K562 (cell line): ENCODE results near the gene LMLN. TPM values are rescaled to one million over a fixed set of nuclear protein-coding genes. Genes with fewer than 3 reads are reported as not detected.

ENCODE experiments used
- ATAC-seq: fragments of 200-7000 bp; cut with Tn5 transposase; 3 replicates; pipeline ENCODE4 v1.9.1; 2020; ENCODE audit warnings: moderate library complexity
- BruUV-seq: library from RNA; stranded (reverse); fragments of 400-500 nt; replicated peaks from 2 replicates; lab custom pipeline; 2021; lab: Mats Ljungman, UMichigan
- CTCF ChIA-PET: fragments of 300-600 bp; formaldehyde crosslinking; extraction: SDS; loops from one replicate; lab custom pipeline; 2021; ENCODE audit warnings: low intra/inter-chr PET ratio; lab: Yijun Ruan, JAX
- POLR2A ChIA-PET: fragments of 300-600, 350-650 bp; sonication (Branson Sonifier 250); formaldehyde crosslinking; extraction: SDS; loops from one replicate; lab custom pipeline; 2021; ENCODE audit warnings: antibody characterized with exemption, inconsistent platforms; lab: Yijun Ruan, JAX
- DNase-seq, 4 experiments: peaks; one replicate each; pipeline versions ENCODE4 v3.0.0 to v3.0.0-alpha.2; 2011 to 2018; ENCODE audit warnings: low spot score in 3 of 4, mixed read lengths in 3 of 4; ENCODE audit errors: extremely low read depth in 1 of 4
- FAIRE-seq: peaks from 2 replicates; lab custom pipeline; 2011; peaks lifted over from hg19 to GRCh38; lab: Jason Lieb, UNC
- H2AFZ ChIP-seq: 2 replicates; pipeline ENCODE4 v1.6.0; 2011; ENCODE audit warnings: low read depth, low read length, control low read depth, inconsistent platforms
- H3K27ac ChIP-seq: fragments of 200-600 bp; 3 replicates; pipeline ENCODE4 v1.8.0; 2011; ENCODE audit warnings: low read depth, mild to moderate bottlenecking, control low read depth, inconsistent platforms, low read length, moderate library complexity, mixed read lengths; ENCODE audit errors: extremely low read depth
- H3K27me3 ChIP-seq, 2 experiments: fragments of 300-600 bp in 1 of 2; 2 replicates in 1 of 2; 3 replicates in 1 of 2; pipeline versions ENCODE4 v1.6.0 to v1.8.0; 2011; ENCODE audit warnings: inconsistent platforms in 2 of 2, low read length in 2 of 2, mild to moderate bottlenecking in 1 of 2, mixed read lengths in 1 of 2, moderate library complexity in 1 of 2; ENCODE audit not compliant: control insufficient read depth in 2 of 2, insufficient read depth in 2 of 2
- H3K36me3 ChIP-seq: fragments of 300-600 bp; 3 replicates; pipeline ENCODE4 v1.8.0; 2011; ENCODE audit warnings: mild to moderate bottlenecking, low read length, inconsistent platforms; ENCODE audit not compliant: control insufficient read depth, insufficient read depth
- H3K4me1 ChIP-seq, 2 experiments: fragments of 200-600 bp in 1 of 2; replicated peaks in 1 of 2; 2 replicates in 1 of 2; 3 replicates in 1 of 2; pipeline versions ENCODE4 v1.5.1 to v1.8.0; 2011; ENCODE audit warnings: inconsistent platforms in 2 of 2, low read length in 2 of 2, mild to moderate bottlenecking in 1 of 2, mixed read lengths in 1 of 2, moderate library complexity in 1 of 2; ENCODE audit not compliant: control insufficient read depth in 2 of 2, insufficient read depth in 2 of 2
- H3K4me2 ChIP-seq: 2 replicates; pipeline ENCODE4 v1.6.1; 2011; ENCODE audit warnings: low read length, control low read depth, inconsistent platforms, mixed read lengths; ENCODE audit not compliant: insufficient read depth
- H3K4me3 ChIP-seq: fragments of 200-600 bp; sonication (generic), shearing (Covaris generic); 2 replicates; pipeline ENCODE4 v1.5.1; 2016; ENCODE audit warnings: control low read depth, inconsistent platforms
- H3K79me2 ChIP-seq: fragments of 200-600 bp; 3 replicates; pipeline ENCODE4 v1.8.0; 2011; ENCODE audit warnings: low read length, inconsistent platforms; ENCODE audit not compliant: control insufficient read depth, insufficient read depth
- H3K9ac ChIP-seq, 2 experiments: 2 replicates each; pipeline versions ENCODE4 v1.6.0 to v1.6.1; 2011; ENCODE audit warnings: low read depth in 2 of 2, low read length in 2 of 2, control low read depth in 1 of 2, inconsistent platforms in 1 of 2, mild to moderate bottlenecking in 1 of 2, mixed read lengths in 1 of 2; ENCODE audit not compliant: insufficient read depth in 1 of 2
- H3K9me1 ChIP-seq: one replicate; pipeline ENCODE4 v1.6.0; 2011; ENCODE audit warnings: inconsistent platforms, mild to moderate bottlenecking, low read length, moderate library complexity; ENCODE audit not compliant: control insufficient read depth, insufficient read depth
- H3K9me3 ChIP-seq: replicated peaks from 2 replicates; pipeline ENCODE4 v1.5.1; 2011; ENCODE audit warnings: low read depth, low read length, inconsistent platforms; ENCODE audit not compliant: control insufficient read depth, insufficient read depth
- H4K20me1 ChIP-seq: replicated peaks from 2 replicates; pipeline ENCODE4 v1.6.1; 2011; ENCODE audit warnings: low read length, inconsistent platforms, mixed read lengths; ENCODE audit not compliant: control insufficient read depth, insufficient read depth
- CEBPB ChIP-seq: fragments of 450-650 bp; IDR thresholded peaks from 2 replicates; pipeline ENCODE4 v1.6.1; 2016; ENCODE audit warnings: missing genetic modification characterization, missing compliant biosample characterization
- EP300 ChIP-seq: IDR thresholded peaks from 2 replicates; pipeline ENCODE4 v1.6.1; 2012; ENCODE audit warnings: low read length, improper control_type of control experiment
- HOXB6 ChIP-seq: fragments of 250-450 bp; sonication (Bioruptor Pico); IDR thresholded peaks from 2 replicates; pipeline ENCODE4 v1.5.1; 2022; ENCODE audit warnings: mild to moderate bottlenecking, borderline replicate concordance
- PRMT5 ChIP-seq: sonication (generic); formaldehyde crosslinking; IDR thresholded peaks from 2 replicates; pipeline ENCODE4 v1.5.0; 2020; ENCODE audit warnings: missing genetic modification reagents
- SNAPC5 ChIP-seq: fragments of 250-450 bp; sonication (Bioruptor Pico); IDR thresholded peaks from 2 replicates; pipeline ENCODE4 v1.8.0; 2021; ENCODE audit warnings: moderate library complexity, mild to moderate bottlenecking, inconsistent platforms
- TRIM28 ChIP-seq: fragments of 450-650 bp; IDR thresholded peaks from 2 replicates; pipeline ENCODE4 v1.6.1; 2017
- ZHX1 ChIP-seq: fragments of 150-350 bp; conservative IDR thresholded peaks from 2 replicates; pipeline ENCODE4 v1.6.1; 2014; ENCODE audit warnings: low read length
- ZNF124 ChIP-seq: sonication (generic); formaldehyde crosslinking; IDR thresholded peaks from 2 replicates; pipeline ENCODE4 v1.8.1; 2022; ENCODE audit warnings: missing genetic modification reagents
- ZNF316 ChIP-seq: fragments of 450-650 bp; IDR thresholded peaks from 2 replicates; pipeline ENCODE4 v1.6.1; 2016
- WGBS: fragments of 100-300 bp; shearing (Covaris generic); methylation state at CpG from one replicate; pipeline ENCODE4 v1.1.6; 2016; ENCODE audit warnings: low coverage, mixed read lengths; ENCODE audit not compliant: insufficient coverage; ENCODE audit errors: missing lambda C conversion rate; 5-methylcytosine and 5-hydroxymethylcytosine counted together
- in situ Hi-C: fragments of 300-500 bp; cut with MboI; formaldehyde crosslinking; loops from 4 replicates; pipeline ENCODE4 v1.15.0; 2018; ENCODE audit warnings: inconsistent platforms, mixed read lengths
- intact Hi-C: fragments of 100-400 bp; cut with micrococcal nuclease; formaldehyde crosslinking; loops from 2 replicates; pipeline ENCODE4 v1.14.2; 2022
- polyA plus RNA-seq, 8 experiments: library from polyadenylated mRNA; depleted of rRNA in 4 of 8; stranded (reverse) in 5 of 8; unstranded in 3 of 8; fragments of >200 nt; fragmentation: Nextera tagmentation in 2 of 8; fragmentation: Illumina TruSeq in 1 of 8; extraction: Ambion mirVana in 2 of 8; extraction: Trizol in 1 of 8; gene quantifications; 2 replicates each; pipeline versions ENCODE4 v1.2.1 to v1.2.3, GENCODE V29; 2011 to 2014; ENCODE audit warnings: inconsistent platforms in 1 of 8, missing spikeins in 1 of 8
- total RNA-seq, 7 experiments: library from RNA; depleted of rRNA in 6 of 7; stranded (reverse); fragments of >200 nt in 6 of 7; fragmentation: Illumina TruSeq in 2 of 7; extraction: Trizol in 2 of 7; gene quantifications; 2 replicates each; pipeline versions ENCODE4 v1.2.1 to v1.2.3, GENCODE V29; 2011 to 2021; ENCODE audit warnings: low replicate concordance in 1 of 7
- TF ChIP-seq, protein P1 (sequence below), 2 experiments: fragments of 450-650 bp; IDR thresholded peaks; 2 replicates each; pipeline ENCODE4 v1.6.1; 2018; ENCODE audit warnings: mild to moderate bottlenecking in 2 of 2, low read depth in 1 of 2; ENCODE audit not compliant: partially characterized antibody in 2 of 2
- TF ChIP-seq, protein P2 (sequence below): sonication (generic); formaldehyde crosslinking; IDR thresholded peaks from 2 replicates; pipeline ENCODE4 v1.8.0; 2022; ENCODE audit warnings: mild to moderate bottlenecking, missing genetic modification reagents

Gene LMLN
- total and polyA plus RNA-seq, 9 of the 15 experiments (the other 6 are each of a cell fraction or from before 2014, with no cell fraction given): 2.2 to 15.9 (median 6.9) TPM

DNA sequence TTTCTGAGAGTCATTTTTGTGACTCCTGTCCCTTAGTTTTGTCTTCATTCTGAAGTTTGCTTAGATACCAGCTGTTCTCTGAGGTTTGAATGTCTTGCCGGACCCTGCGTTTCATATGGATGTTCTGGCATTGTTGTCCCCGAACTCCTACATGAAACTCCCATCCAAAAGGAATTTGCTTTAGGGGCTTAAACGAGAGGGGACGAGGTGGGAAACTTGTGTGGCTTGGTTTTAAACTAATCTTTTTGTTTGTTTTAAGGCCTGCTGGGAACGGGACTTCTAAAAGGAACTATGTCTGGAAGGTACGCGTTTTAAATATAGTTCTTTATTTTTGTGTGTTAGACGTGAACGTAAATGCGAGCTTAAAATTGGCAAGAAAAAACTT lies 9.3 kb upstream of the LMLN start (continued):
- TF ChIP-seq, protein P1, sequence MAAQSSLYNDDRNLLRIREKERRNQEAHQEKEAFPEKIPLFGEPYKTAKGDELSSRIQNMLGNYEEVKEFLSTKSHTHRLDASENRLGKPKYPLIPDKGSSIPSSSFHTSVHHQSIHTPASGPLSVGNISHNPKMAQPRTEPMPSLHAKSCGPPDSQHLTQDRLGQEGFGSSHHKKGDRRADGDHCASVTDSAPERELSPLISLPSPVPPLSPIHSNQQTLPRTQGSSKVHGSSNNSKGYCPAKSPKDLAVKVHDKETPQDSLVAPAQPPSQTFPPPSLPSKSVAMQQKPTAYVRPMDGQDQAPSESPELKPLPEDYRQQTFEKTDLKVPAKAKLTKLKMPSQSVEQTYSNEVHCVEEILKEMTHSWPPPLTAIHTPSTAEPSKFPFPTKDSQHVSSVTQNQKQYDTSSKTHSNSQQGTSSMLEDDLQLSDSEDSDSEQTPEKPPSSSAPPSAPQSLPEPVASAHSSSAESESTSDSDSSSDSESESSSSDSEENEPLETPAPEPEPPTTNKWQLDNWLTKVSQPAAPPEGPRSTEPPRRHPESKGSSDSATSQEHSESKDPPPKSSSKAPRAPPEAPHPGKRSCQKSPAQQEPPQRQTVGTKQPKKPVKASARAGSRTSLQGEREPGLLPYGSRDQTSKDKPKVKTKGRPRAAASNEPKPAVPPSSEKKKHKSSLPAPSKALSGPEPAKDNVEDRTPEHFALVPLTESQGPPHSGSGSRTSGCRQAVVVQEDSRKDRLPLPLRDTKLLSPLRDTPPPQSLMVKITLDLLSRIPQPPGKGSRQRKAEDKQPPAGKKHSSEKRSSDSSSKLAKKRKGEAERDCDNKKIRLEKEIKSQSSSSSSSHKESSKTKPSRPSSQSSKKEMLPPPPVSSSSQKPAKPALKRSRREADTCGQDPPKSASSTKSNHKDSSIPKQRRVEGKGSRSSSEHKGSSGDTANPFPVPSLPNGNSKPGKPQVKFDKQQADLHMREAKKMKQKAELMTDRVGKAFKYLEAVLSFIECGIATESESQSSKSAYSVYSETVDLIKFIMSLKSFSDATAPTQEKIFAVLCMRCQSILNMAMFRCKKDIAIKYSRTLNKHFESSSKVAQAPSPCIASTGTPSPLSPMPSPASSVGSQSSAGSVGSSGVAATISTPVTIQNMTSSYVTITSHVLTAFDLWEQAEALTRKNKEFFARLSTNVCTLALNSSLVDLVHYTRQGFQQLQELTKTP (IDR thresholded peaks at IDR 0.05; ENCODE audit: low read depth in 1 of 2, partially characterized antibody in 2 of 2): no peak
- no peak for TF ChIP-seq ZNF316
- no peak for TF ChIP-seq EP300

- Histone ChIP-seq H3K9ac (peak overlapping the region; percentile 88 to 99), H3K4me1 (peaks cover 19 to 22% of the 10 kb centered on the region in 2 experiments; a peak in 4 of 5 replicates), H3K9me1 (no peaks in the 10 kb centered on the region), H3K79me2 (peaks cover 54% of the 10 kb centered on the region), H3K27ac (peak overlapping the region; percentile 98), H4K20me1 (peaks cover 15% of the 10 kb centered on the region; the same call in 1 of the 2 replicates), H3K4me3 (peak overlapping the region; percentile 86), H2AFZ (no peak overlapping the region), H3K27me3 (no peaks in the 10 kb centered on the region), H3K9me3 (no peaks in the 10 kb centered on the region), H3K36me3 (peaks cover 62% of the 10 kb centered on the region), H3K4me2 (peak overlapping the region; percentile 98)
- WGBS: under 1% methylated on average over 21 of the region's 21 CpGs
- POLR2A ChIA-PET: interaction anchor here (0.9 to 3.1 kb wide), 9 partner anchors 7 to 79 kb away, joined by 3 to 16 read pairs (median 3); a partner anchor contains a TSS
- in situ Hi-C loops (no loop called here), intact Hi-C loops (loop anchor here (10.0 kb wide), 1 partner anchor 217 kb away; the partner anchor contains the start of gene RUBCN)
- BruUV-seq: no TSS peak
- ATAC-seq (peak; percentile 1; the same call in 1 of the 3 replicates), DNase-seq (peak in 1 of 4 experiments; percentile 28), FAIRE-seq (no peak)
- CTCF ChIA-PET: no interaction called here
- no peak for TF ChIP-seq PRMT5 (CRISPR knock-in tag)
- no peak for TF ChIP-seq TRIM28
- TF ChIP-seq ZHX1: no peak
- TF ChIP-seq CEBPB: no peak
- TF ChIP-seq, protein P2, sequence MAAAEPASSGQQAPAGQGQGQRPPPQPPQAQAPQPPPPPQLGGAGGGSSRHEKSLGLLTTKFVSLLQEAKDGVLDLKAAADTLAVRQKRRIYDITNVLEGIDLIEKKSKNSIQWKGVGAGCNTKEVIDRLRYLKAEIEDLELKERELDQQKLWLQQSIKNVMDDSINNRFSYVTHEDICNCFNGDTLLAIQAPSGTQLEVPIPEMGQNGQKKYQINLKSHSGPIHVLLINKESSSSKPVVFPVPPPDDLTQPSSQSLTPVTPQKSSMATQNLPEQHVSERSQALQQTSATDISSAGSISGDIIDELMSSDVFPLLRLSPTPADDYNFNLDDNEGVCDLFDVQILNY (CRISPR knock-in tag): no peak
- TF ChIP-seq SNAPC5 (CRISPR knock-in tag): no peak
- TF ChIP-seq ZNF124: no peak
- TF ChIP-seq HOXB6: no peak
These were observed 8.5 kb upstream of the LMLN start for GRCh38 chr3:197951392-197951990.
